GM12801 (cell line): ENCODE data around the gene GAS6.

ENCODE experiments used
- TF ChIP-seq, protein P1 (sequence below): IDR thresholded peaks from one replicate; pipeline ENCODE4 v1.5.1; 2011; ENCODE audit warnings: control low read depth; ENCODE audit not compliant: insufficient read length; ENCODE audit errors: extremely low read depth

Gene GAS6

DNA sequence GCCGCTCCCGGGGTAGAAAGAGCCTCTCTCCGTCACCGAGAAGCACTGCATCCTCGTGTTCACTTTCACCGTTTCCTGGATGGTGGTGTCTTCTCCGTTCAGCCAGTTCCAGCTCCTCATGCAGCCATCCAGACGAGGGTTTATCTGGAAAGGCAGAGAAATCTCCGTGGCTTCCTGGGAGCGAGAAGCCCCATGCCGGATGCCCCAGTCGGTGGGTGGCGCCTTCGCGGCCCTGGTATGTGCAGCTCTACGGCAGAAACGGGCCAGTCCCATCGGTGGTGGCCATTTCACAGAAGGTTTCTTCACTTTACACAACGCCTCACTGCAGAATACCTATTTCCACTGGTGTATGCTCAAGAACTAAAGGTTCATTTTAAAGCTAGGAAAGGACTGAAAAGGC, 36.9 kb downstream of the GAS6 start:
- TF ChIP-seq, protein P1, sequence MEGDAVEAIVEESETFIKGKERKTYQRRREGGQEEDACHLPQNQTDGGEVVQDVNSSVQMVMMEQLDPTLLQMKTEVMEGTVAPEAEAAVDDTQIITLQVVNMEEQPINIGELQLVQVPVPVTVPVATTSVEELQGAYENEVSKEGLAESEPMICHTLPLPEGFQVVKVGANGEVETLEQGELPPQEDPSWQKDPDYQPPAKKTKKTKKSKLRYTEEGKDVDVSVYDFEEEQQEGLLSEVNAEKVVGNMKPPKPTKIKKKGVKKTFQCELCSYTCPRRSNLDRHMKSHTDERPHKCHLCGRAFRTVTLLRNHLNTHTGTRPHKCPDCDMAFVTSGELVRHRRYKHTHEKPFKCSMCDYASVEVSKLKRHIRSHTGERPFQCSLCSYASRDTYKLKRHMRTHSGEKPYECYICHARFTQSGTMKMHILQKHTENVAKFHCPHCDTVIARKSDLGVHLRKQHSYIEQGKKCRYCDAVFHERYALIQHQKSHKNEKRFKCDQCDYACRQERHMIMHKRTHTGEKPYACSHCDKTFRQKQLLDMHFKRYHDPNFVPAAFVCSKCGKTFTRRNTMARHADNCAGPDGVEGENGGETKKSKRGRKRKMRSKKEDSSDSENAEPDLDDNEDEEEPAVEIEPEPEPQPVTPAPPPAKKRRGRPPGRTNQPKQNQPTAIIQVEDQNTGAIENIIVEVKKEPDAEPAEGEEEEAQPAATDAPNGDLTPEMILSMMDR = no peak

GRCh38 chr13:113825841-113826240, 38.0 kb downstream of the GAS6 start:
- TF ChIP-seq, protein P1 = no peak

GRCh38 chr13:113823771-113824170, 40.1 kb downstream of the GAS6 start:
- TF ChIP-seq, protein P1 = no peak

GRCh38 chr13:113822956-113823744, 40.7 kb downstream of the GAS6 start:
- TF ChIP-seq, protein P1 = no peak

- TF ChIP-seq, protein P1 = no peak
These were observed 41.6 kb downstream of the GAS6 start for GRCh38 chr13:113822266-113822665.

DNA sequence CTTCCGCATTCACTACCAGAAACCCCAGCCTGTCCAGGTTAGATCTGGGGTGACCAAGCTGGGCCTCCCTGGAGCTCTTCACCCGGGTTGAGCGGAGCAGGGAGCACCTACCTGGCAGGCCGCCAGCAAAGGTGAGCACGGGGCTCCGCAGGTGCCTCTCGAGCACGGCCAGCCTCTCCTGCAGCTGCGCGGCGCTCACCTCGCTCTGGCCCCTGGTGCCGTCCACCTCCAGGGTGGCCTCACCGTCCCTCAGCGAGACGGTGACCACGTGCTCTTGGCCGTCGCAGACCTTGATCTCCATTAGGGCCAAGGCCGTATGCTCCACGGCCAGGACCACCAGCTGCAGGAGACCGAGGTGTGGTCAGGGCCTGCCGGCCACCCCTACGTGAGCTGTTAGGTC, 42.0 kb downstream of the GAS6 start:
- TF ChIP-seq, protein P1 = no peak

DNA sequence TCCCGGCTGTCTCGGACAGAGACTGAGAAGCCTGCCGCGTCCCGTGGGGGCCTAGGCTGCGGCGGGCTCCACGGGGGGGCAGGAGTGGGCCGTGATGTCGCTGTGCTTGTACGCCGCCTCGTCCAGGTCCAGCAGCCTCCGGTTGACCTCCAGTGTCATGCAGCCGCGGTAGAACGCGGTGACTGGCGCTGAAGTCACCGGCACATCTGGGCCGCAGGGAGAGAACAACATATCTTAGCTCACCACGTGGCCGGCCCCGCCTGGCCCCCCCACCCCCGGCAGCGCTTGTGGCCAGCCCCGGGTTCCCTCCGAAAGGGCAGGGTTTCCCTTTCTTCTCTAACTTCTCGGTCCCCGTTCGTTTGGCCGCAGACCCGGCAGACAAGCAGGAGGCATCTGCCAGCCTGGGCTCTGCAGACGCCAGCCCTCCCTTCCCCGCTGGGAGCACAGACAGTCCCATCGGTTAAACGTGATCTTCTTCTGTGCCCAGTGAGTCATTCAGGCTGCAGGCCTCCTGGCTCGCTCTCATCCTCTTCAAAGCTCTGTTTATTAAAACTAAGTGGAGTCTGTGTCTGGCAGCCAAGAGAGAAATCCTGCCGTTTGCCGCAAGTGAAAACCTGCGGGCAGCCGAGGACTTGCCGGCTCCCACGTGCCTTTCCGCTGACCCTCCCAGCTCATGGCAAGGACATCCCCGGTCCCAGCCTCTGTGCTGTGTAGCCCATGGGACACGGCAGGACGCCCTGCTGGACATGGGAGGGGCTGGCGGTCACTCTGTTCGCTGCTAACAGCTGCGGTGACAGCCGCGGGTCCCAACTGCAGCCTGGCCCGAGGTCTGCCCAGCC, 42.8 kb downstream of the GAS6 start:
- TF ChIP-seq, protein P1 = no peak
